Right lobe of liver (tissue), 6 donors: ENCODE measurements around the gene TMEM151A. TPM values are rescaled to one million over a fixed set of nuclear protein-coding genes. Genes with fewer than 3 reads are reported as not detected.

Experiments
- ATAC-seq, 4 donors: fragments of 200-7000 bp; cut with Tn5 transposase; one replicate each; pipeline ENCODE4 v1.9.1; 2020; ENCODE audit warnings: mild to moderate bottlenecking in 4 of 4, moderate library complexity in 4 of 4
- DNase-seq, 3 donors: peaks; one replicate each; pipeline ENCODE4 v3.0.0-alpha.2; 2020
- H3K27ac ChIP-seq, 3 donors: fragments of 200-600 bp; one replicate each; pipeline ENCODE4 v1.8.0; 2022
- H3K27me3 ChIP-seq, 2 donors: fragments of 200-600 bp; one replicate each; pipeline ENCODE4 v1.8.0; 2022
- H3K36me3 ChIP-seq, 4 donors: fragments of 200-600 bp; sonication (generic) in 1 of 4; one replicate each; pipeline versions ENCODE4 v1.5.1 to v1.8.0; 2017 to 2022; ENCODE audit warnings: control low read depth in 1 of 4
- H3K4me1 ChIP-seq, 4 donors: fragments of 200-600 bp; sonication (generic) in 1 of 4; one replicate each; pipeline versions ENCODE4 v1.5.1 to v1.8.0; 2017 to 2022; ENCODE audit warnings: control low read depth in 1 of 4
- H3K4me3 ChIP-seq, 3 donors: fragments of 200-600 bp; one replicate each; pipeline ENCODE4 v1.8.0; 2022
- H3K9me3 ChIP-seq, 4 donors: fragments of 200-600 bp; sonication (generic) in 1 of 4; one replicate each; pipeline versions ENCODE4 v1.5.1 to v1.8.0; 2017 to 2022; ENCODE audit warnings: control low read depth in 1 of 4
- CTCF ChIP-seq, 4 donors: fragments of 200-600 bp in 3 of 4; fragments of 450-650 bp in 1 of 4; IDR thresholded peaks; one replicate each; pipeline versions ENCODE4 v1.5.1 to v1.8.0; 2016 to 2022; ENCODE audit warnings: antibody characterized with exemption in 4 of 4, mild to moderate bottlenecking in 2 of 4
- POLR2A ChIP-seq: fragments of 450-650 bp; IDR thresholded peaks from one replicate; pipeline ENCODE4 v1.6.1; 2017; ENCODE audit warnings: antibody characterized with exemption, mild to moderate bottlenecking
- WGBS: methylation state at CpG from one replicate; pipeline ENCODE4 v1.1.6; 2018; ENCODE audit warnings: low coverage, low lambda C conversion rate; ENCODE audit not compliant: insufficient coverage; ENCODE audit errors: missing lambda C conversion rate; 5-methylcytosine and 5-hydroxymethylcytosine counted together
- intact Hi-C, 2 donors: fragments of 100-400 bp; cut with DNase I; formaldehyde crosslinking; loops; one replicate each; pipeline versions ENCODE4 v1.11.2 to v1.14.1; 2022
- total RNA-seq, 6 experiments: library from RNA; depleted of rRNA in 2 of 6; stranded (reverse); fragments of >200 nt in 2 of 6; fragmentation: NEBNext Ultra II Directional in 3 of 6; extraction: Animal tissue kit (Norgen Biotek cat#: 25700) in 3 of 6; gene quantifications; one replicate each; pipeline versions ENCODE4 v1.1.0 to v1.2.4, GENCODE V29; 2016 to 2023
- donor health status: DM: no; HTN: yes; CAD: no.
- donor health status: DM: no; HTN: no; CAD: no.
- donor health status: DM: no; HTN: no; CAD: no.
- donor health status: DM: no; HTN: yes; CAD: no.
- donor health status: DM: no; HTN: yes; CAD: no.

Gene TMEM151A
- total RNA-seq, 6 experiments from 2014 or later: 0.13 to 0.86 (median 0.45) TPM; not detected in 2

GRCh38 chr11:66265531-66266377 lies 25.9 kb upstream of the TMEM151A start:
- no peak overlapping the region for H3K27ac ChIP-seq
- intact Hi-C loops: no loop called here
- H3K27me3 ChIP-seq: no peaks in the 10 kb centered on the region
- H3K9me3 ChIP-seq: no peaks in the 10 kb centered on the region
- no peak overlapping the region for H3K4me3 ChIP-seq
- TF ChIP-seq CTCF (IDR thresholded peaks at IDR 0.05) (no peak), POLR2A (no peak)
- ATAC-seq (no peak), DNase-seq (no peak)
- 89% methylated on average over 10 of the region's 26 CpGs for WGBS
- peaks cover 0 to 8% (median 2%) of the 10 kb centered on the region in 4 donors for H3K4me1 ChIP-seq
- H3K36me3 ChIP-seq: no peaks in the 10 kb centered on the region

GRCh38 chr11:66266378-66267038 lies 25.2 kb upstream of the TMEM151A start:
- Histone ChIP-seq H3K4me3 (no peak overlapping the region), H3K36me3 (no peaks in the 10 kb centered on the region), H3K9me3 (no peaks in the 10 kb centered on the region), H3K27me3 (no peaks in the 10 kb centered on the region), H3K4me1 (peaks cover 0 to 8% (median 2%) of the 10 kb centered on the region in 4 donors), H3K27ac (no peak overlapping the region)
- TF ChIP-seq CTCF (IDR thresholded peaks at IDR 0.05): no peak
- no peak for TF ChIP-seq POLR2A
- ATAC-seq (no peak), DNase-seq (no peak)
- intact Hi-C loops: no loop called here
- 88% methylated on average over 8 of the region's 20 CpGs for WGBS

GRCh38 chr11:66267039-66267378 lies 24.7 kb upstream of the TMEM151A start:
- Histone ChIP-seq H3K36me3 (peaks cover 0 to 4% (median 2%) of the 10 kb centered on the region in 4 donors), H3K27me3 (no peaks in the 10 kb centered on the region), H3K4me3 (peak overlapping the region; percentile 81 to 97 (median 90)), H3K4me1 (peaks cover 0 to 8% (median 2%) of the 10 kb centered on the region in 4 donors), H3K27ac (peak overlapping the region in 2 of 3 donors; percentile 86 to 96), H3K9me3 (no peaks in the 10 kb centered on the region)
- intact Hi-C loops: no loop called here
- 36% methylated on average over 13 of the region's 13 CpGs for whole genome bisulfite sequencing
- DNase-seq (no peak), ATAC-seq (no peak)
- TF ChIP-seq CTCF (IDR thresholded peaks at IDR 0.05) (no peak), POLR2A (no peak)

GRCh38 chr11:66267379-66268243 lies 24.1 kb upstream of the TMEM151A start:
- H3K4me1 ChIP-seq: peaks cover 0 to 8% (median 2%) of the 10 kb centered on the region in 4 donors

More at GRCh38 chr11:66267379-66268243, 24.1 kb upstream of the TMEM151A start:
- H3K27me3 ChIP-seq: no peaks in the 10 kb centered on the region
- TF ChIP-seq POLR2A (peak; percentile 32), CTCF (IDR thresholded peaks at IDR 0.05) (no peak)
- H3K9me3 ChIP-seq: no peaks in the 10 kb centered on the region
- H3K27ac ChIP-seq: peak overlapping the region; percentile 75 to 96 (median 86)
- H3K36me3 ChIP-seq: peaks cover 0 to 10% (median 8%) of the 10 kb centered on the region in 4 donors
- H3K4me3 ChIP-seq: peak overlapping the region; percentile 81 to 97 (median 90)
- WGBS: 1% methylated on average over 38 of the region's 61 CpGs
- peak; percentile 72 to 82 (median 75) for ATAC-seq
- intact Hi-C loops: no loop called here
- DNase-seq: peak; percentile 89 to 91 (median 89)
